ENCODE data around the gene NHLRC1.

The NHLRC1 gene

DNA sequence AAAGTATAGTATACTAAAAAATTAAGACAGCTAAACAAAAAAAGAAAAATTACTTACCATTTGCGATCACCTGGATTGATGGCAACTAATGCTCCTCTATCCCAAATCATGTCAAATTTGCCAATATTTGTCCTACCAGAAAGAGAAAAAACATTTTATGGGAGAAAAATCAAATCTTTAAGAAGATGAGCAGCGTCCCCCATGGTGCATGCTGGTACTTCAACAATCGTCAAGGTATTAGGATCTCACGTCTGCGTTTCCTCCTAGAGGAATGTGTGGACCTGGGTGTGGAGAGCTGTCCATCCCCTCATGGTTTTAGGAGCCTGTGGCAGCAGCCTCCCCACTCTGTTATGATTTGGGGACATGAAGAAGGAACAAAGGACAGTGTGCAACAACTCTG, 16.4 kb upstream of the NHLRC1 start:
- no peak for DNase-seq

GRCh38 chr6:18136260-18136659, 13.8 kb upstream of the NHLRC1 start:
- DNase-seq = no peak

DNA sequence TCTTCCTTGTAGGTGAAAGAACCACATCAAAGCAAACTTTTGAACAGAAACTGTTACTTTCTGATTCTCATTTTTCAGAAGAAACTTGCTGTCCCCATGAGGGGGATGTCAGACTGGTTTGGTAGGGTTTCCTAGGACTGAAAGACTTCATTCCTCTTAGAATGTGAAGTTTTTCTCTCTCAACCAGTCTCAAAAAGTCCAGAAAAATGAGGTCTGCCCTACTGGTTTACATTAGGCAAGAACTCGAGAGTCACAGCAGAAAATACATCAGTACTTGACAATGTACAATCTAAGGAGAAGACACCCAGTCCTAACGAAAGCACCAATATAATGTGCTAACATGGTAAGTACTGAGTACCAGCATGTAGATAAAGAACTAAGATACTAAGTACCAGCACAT, 12.7 kb upstream of the NHLRC1 start:
- DNase-seq = no peak

DNA sequence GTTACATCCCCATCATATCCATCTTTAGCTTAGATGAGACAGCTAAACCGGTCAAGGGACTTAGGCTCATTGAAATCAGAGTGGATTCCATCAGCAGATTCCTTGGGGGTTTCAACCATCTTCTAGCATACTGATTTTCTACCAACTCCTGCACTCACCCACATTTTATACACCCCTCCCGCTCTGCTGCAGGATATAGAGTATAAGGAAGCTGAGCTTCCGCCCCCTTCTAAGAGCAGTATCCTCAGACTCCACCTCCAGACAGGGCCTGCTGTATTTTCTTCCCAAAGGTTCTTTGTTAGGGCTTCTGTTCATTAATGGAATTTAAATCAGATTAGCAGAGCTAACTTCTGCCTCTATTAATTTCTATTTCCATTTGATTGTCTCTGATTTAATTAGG, 9.9 kb upstream of the NHLRC1 start:
- no peak for DNase-seq

DNA sequence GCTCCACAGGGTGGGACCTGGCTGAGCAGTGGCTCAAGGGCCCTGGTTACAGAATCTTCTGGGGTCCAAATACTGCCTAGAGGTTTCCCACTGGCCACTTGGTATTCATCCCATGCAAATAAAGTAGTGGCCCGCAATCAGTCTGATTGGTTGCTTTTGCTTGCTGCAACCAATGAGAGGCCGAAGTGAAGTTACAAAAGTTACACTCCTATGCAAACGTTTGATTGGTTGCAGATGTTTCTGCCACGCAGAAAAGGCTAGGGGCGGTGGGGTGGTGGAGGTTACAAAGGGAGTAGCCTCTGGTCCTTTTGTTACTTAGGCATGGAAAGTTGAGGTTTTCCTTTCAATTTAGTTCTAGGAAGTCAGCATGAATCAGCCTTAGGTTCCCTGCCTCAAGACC, 3.6 kb upstream of the NHLRC1 start:
- no peak for DNase-seq

- DNase-seq = no peak
Measured at GRCh38 chr6:18121580-18122127, 823 bp downstream of the NHLRC1 start.

DNA sequence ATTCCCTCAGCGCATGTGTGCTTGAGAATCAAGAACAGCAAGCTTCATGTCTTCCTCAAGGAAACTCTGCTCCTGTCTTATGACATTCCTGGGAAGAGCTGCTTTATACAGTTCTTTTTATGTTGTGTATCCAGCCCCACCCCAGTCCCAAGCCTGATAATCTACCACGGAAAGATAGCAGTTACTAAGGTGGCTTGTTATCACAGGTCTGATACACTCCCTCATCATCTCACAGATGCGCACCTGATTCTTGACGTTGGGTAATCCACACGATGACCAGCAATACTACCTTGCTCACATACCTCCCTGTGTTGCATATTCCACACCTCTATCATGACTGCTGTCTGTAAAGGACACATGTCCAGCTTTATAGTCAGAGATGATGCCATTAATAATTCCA, 3.2 kb downstream of the NHLRC1 start:
- no peak for DNase-seq

DNA sequence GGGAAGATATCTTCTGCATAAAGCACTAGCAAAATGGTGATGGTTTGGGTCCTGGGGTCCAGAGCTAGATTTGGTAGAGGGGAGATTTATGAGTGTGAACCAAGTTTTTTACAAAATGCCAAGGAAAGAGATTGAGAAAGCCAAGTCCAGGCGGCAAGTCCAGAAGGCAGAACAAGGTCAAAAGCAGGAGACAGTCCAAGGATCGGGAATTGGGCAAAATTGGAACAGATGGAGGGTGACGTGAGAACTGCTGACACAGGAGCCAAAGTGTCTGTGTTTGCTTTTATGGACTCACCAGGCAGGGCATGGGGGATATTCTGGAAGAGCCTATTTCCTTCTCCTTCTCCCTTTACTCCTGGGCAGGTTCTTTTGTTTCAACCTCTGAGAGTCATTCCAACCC, 4.1 kb downstream of the NHLRC1 start:
- no peak for DNase-seq

- DNase-seq = no peak
Measured at GRCh38 chr6:18117136-18117535, 5.3 kb downstream of the NHLRC1 start.

DNA sequence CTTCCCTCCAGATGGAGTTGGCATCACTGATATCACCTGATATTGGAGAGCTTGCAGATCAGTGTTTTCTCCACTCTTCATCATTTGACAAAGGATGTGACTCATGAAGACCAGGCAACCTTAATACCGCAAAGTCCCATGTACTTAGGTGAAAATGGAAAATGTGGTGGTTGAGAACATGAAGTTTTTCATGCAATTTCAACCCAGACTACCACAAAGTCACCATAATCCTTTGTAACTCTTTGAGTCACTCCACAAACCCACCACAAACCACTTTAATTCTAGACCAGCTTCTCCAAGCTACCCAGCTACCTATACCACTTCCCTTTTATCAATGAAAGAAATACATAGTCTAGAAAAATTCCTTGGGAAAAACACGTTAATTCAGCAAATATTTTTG, 7.1 kb downstream of the NHLRC1 start:
- DNase-seq = no peak

DNA sequence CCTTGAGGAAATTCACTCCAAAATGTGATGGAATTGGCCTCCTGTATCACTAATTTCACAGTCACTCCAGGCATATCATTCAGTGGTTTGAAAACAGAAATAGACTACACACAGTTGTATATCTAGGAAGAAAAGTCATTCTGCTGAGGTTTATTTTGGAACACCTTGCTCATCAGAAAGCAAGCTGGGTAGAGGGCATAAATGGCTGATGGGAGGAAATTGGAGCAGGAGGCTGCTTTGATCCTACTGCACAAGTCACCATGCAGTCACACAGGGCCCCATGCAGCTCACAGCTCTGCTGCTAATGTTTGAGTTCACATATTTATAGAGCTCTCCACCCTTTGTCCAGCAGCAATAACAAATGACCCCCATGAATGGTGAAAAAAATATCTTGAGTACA, 12.3 kb downstream of the NHLRC1 start:
- DNase-seq = no peak

- no peak for DNase-seq
Measured at GRCh38 chr6:18107061-18107460, 15.4 kb downstream of the NHLRC1 start.

- DNase-seq = no peak
Measured at GRCh38 chr6:18102783-18103509, 19.5 kb downstream of the NHLRC1 start.

DNA sequence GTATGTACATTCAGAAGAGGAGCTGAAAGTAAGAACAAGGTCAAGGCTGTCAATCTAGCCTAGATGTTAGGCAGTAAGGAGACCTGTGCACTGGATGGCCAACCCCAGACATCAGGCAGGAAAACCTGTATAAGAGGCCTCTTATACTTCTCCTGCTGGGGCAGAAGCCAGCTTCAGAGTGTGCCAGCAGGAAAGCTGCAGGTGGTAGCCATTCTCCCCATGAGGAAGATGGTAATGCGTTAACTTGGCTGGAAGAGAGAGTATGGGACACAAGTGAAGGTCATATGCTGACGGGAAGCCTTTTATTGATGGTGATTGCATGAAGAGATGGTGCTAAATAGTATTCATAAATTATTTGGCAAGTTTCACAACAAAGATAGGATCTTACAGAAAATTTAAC, 20.6 kb downstream of the NHLRC1 start:
- DNase-seq = no peak

GRCh38 chr6:18101271-18101670, 21.2 kb downstream of the NHLRC1 start:
- no peak for DNase-seq

DNA sequence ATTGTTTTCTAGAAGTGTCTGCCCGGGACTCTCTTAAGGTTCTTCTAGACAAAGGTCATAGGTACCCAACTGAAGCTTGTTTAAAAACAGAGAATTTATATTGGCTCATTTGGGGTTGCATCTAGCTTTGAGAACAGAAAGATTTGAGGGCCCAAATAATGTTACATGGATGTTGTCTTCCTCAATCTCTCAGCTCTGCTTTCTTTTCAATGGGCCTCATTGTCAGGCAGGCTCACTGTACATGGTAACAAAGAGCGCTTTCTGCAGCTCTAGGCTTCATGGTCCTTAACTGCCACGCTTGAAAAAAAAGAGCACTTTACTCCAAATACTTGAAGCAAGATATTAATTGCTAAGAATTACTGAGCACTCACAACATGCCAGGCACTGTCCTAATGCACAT, 22.2 kb downstream of the NHLRC1 start:
- DNase-seq = no peak

DNA sequence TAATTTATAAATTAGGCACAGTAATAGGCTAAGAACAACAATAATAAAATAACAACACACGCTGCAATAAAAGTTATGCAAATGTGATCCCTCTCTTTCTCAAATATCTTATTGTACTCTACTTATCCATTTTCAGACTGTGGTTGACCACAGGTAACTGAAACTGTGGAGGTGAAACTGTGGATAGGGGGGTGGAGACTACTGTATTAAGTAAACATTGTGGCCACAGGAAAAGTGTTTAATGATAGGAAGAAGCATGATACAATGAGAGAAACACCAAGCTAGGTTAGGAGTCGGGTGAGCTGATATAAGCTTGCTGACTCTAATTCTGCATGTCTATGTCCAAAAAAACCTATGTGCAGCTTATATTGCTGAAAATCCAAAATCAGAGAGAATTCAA, 23.0 kb downstream of the NHLRC1 start:
- no peak for DNase-seq

GRCh38 chr6:18096423-18096822, 26.1 kb downstream of the NHLRC1 start:
- no peak for DNase-seq

- DNase-seq = no peak
Measured at GRCh38 chr6:18091382-18091781, 31.1 kb downstream of the NHLRC1 start.

DNA sequence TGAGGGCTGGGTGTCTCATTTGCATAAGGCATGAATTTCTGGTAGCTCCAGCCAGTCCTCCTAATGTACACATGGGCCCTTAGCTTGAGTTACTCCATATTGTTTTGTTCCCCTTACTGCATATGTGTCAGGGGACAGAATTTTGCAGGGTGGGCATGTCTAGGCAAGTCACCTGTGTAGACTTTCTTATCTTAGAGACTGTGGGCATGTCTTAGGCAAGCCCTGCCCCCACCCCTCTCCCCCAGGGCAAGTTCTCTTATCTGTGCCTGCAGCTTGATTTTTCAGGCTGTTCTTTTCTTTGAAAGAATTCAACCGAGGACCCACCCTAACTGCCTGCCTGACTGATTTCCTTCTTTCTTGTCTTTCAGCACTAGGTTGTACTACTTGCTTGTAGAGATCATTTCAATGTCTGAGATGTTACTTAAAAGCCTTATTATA, 32.1 kb downstream of the NHLRC1 start:
- DNase-seq = no peak

DNA sequence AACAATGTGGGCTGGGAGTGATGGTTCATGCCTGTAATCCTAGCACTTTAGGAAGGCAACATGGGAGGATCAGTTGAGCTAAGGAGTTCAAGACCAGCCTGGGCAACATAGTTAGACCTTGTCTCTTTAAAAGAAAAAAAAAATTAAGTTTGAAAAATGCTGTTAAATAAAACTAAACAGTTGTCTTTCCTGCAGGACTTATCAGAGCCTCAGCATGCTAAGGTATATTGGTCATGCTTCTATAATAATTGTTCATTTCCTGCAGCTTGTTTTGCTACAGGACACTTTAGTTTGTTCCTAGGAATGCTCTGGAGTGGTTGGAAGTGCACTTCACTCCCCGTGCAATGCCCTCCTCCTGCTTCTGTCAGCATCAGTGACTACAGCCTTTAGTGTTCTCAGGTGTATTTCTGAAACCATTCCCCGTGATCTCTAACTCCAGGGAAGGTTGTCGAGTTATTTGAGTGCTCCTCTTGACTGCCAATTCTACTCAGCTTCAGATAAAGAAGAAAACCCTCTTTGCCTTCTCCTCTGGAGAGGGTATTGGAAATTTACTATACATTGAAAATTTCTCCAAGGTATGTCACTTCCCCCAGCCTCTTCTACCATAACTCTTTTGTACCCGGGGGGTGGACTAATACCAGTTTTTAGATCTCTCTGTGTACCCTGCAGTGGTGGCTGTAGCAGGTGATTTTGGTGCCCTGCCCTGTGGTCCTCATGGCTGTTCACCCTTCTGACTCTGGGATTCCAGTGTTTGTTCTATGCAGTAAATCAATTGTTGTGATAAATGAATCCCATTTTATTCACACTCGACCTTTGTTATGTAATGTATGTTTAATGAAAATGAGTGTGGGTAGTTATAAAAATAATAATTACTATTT, 33.8 kb downstream of the NHLRC1 start:
- DNase-seq = no peak

- no peak for DNase-seq
Measured at GRCh38 chr6:18087396-18088165, 34.9 kb downstream of the NHLRC1 start.

DNA sequence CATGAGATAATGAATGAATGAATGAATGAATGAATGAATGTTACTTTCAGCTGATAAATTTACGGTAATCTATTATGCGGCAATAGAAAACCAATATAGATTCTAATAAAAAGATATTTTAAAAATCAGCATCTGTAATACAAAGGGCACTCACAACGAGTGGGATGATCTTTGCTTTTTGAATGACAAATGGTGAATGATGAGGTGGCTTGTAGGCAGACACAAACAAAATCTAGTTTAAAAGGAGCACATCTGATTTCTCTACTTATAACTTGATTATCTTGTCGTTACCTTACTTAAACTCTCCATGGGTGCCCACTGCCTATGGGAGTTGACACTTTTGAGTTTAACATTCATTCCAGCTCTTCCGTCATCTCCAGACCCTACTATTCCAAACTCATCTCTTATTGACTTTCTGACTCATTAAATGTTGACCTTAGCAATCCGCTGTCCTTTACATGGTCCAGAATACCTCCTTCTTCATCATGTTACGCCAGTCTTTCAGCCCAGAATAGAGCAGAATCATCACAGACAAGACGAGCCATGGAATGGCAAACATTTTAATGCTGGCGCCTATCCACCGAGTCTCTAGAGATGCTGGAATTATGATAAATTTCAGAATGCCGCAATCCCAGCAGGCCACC, 41.3 kb downstream of the NHLRC1 start:
- DNase-seq = no peak

Measured in activated naive CD4-positive, alpha-beta T cell treated with Interleukin-2 at 50 U/mL for 16 hours (primary cell).